ENCODE data around the gene CALML6. TPM values are rescaled to one million over a fixed set of nuclear protein-coding genes. Genes with fewer than 3 reads are reported as not detected.

Gene CALML6
- total RNA-seq, 1 experiment from 2014 or later: not detected

DNA sequence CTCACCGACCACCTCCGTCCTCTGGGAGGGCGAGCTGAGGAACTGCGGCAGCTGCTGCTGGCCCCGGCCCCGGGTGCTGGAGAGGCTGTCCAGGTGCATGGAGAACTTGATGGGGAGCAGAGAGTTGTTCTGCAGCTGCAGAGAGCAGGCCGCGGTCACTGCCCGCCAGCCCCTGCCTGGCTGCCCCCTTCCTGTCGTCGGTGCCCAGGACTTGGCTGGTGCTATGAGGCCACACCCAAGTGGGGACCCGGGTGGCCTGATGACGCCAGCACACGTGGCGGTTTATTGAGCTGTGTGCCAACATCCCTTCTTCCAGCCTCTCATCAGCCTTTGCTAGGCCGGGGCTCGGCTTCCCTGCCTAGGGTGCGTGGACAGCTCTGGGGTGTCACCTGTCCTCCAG is 9.3 kb downstream of the CALML6 start:
- no peaks in the 10 kb centered on the region for H3K36me3 ChIP-seq (ENCODE audit: insufficient read depth, low read length)
- H3K27me3 ChIP-seq (ENCODE audit: low read length): no peaks in the 10 kb centered on the region
- peaks cover 4% of the 10 kb centered on the region for H3K4me1 ChIP-seq (ENCODE audit: low read length)
- no peak overlapping the region for H2AFZ ChIP-seq (ENCODE audit: low read length)
- no peaks in the 10 kb centered on the region for H3K79me2 ChIP-seq (ENCODE audit: low read length)
- no peak overlapping the region for H3K4me2 ChIP-seq (ENCODE audit: low read depth, low read length, poor library complexity, severe bottlenecking)
- no peaks in the 10 kb centered on the region for H4K20me1 ChIP-seq (ENCODE audit: insufficient read depth, low read depth, low read length)
- H3K27ac ChIP-seq (ENCODE audit: low read length): no peak overlapping the region
- no peaks in the 10 kb centered on the region for H3K9me2 ChIP-seq (replicated peaks; ENCODE audit: insufficient read depth, low read length)
- no peak overlapping the region for H3K4me3 ChIP-seq (ENCODE audit: low read length)
- H3K9ac ChIP-seq (ENCODE audit: low read length): no peak overlapping the region
- DNase-seq: no peak
- no peaks in the 10 kb centered on the region for H3K9me3 ChIP-seq (ENCODE audit: low read length)

DNA sequence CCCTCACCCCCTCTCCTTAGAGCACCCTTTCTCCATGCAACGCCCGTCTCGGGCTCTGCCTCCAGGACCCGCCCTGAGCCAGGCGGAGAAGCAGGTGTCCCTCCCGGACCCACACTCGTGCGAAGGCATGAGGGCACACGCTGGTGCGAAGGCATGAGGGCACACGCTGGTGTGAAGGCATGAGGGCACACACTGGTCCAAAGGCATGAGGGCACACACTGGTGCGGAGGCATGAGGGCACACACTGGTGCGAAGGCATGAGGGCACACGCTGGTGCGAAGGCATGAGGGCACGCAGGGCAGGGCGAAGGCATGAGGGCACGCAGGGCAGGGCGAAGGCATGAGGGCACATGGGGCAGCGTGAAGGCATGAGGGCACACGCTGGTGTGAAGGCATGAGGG is 9.8 kb downstream of the CALML6 start:
- Histone ChIP-seq H3K4me1 (ENCODE audit: low read length) (peaks cover under 1% of the 10 kb centered on the region), H3K36me3 (ENCODE audit: insufficient read depth, low read length) (no peaks in the 10 kb centered on the region), H3K9me2 (replicated peaks; ENCODE audit: insufficient read depth, low read length) (no peaks in the 10 kb centered on the region), H3K4me2 (ENCODE audit: low read depth, low read length, poor library complexity, severe bottlenecking) (no peak overlapping the region), H3K9me3 (ENCODE audit: low read length) (no peaks in the 10 kb centered on the region), H3K27me3 (ENCODE audit: low read length) (no peaks in the 10 kb centered on the region), H3K27ac (ENCODE audit: low read length) (no peak overlapping the region), H4K20me1 (ENCODE audit: insufficient read depth, low read depth, low read length) (no peaks in the 10 kb centered on the region), H3K9ac (ENCODE audit: low read length) (no peak overlapping the region), H3K79me2 (ENCODE audit: low read length) (no peaks in the 10 kb centered on the region), H3K4me3 (ENCODE audit: low read length) (no peak overlapping the region), H2AFZ (ENCODE audit: low read length) (no peak overlapping the region)
- DNase-seq: no peak

DNA sequence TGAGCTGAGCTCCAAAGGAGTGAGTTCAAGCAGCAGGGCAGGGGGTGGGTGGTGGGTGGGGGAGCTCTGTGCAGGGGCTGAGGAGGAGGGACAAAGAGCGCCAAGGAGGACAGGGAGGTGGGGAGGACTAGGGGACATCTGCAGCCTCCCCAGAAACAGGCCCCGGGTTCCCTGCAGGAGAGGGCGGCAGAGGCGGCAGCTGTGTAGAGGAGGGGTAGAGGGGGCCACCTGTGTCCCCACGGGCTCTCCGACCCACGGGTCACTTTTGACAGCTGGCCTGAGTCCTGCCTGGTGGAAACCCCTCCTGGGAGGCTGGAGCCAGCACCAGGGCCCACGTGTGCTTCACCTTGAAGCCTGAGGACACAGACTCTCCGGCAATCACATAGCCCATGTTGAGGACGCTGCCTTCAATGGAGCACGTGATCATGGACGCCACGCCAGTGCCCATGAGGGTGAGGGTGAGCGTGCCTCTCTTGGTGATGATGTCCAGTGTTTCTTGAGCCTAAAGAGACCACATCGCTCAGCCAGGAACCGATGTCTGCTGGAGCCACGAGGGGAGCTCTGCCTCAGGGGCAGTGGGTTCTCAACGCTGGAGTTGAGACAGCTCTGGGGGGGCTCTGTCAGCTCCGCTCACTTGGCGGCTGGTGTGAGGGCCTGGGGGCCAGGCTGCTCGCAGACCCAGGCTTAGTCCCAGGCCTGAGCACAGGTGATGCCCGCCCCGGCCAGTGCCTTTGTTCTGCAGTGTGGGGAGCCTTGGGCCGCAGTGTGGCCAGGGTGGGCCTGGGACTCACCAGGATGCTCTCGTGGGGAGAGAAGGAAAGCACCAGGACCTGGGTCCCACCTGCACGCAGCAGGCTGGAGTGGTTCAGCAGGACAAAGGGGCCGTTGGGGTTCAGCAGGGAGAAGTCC is 10.6 kb downstream of the CALML6 start:
- no peaks in the 10 kb centered on the region for H3K79me2 ChIP-seq (ENCODE audit: low read length)
- H3K36me3 ChIP-seq (ENCODE audit: insufficient read depth, low read length): no peaks in the 10 kb centered on the region
- no peaks in the 10 kb centered on the region for H3K4me1 ChIP-seq (ENCODE audit: low read length)
- H3K9me3 ChIP-seq (ENCODE audit: low read length): no peaks in the 10 kb centered on the region
- H3K27me3 ChIP-seq (ENCODE audit: low read length): no peaks in the 10 kb centered on the region
- H3K4me2 ChIP-seq (ENCODE audit: low read depth, low read length, poor library complexity, severe bottlenecking): no peak overlapping the region
- no peak overlapping the region for H3K9ac ChIP-seq (ENCODE audit: low read length)
- H3K27ac ChIP-seq (ENCODE audit: low read length): no peak overlapping the region
- H3K9me2 ChIP-seq (replicated peaks; ENCODE audit: insufficient read depth, low read length): no peaks in the 10 kb centered on the region
- DNase-seq: no peak
- no peak overlapping the region for H3K4me3 ChIP-seq (ENCODE audit: low read length)
- no peak overlapping the region for H2AFZ ChIP-seq (ENCODE audit: low read length)
- no peaks in the 10 kb centered on the region for H4K20me1 ChIP-seq (ENCODE audit: insufficient read depth, low read depth, low read length)

DNA sequence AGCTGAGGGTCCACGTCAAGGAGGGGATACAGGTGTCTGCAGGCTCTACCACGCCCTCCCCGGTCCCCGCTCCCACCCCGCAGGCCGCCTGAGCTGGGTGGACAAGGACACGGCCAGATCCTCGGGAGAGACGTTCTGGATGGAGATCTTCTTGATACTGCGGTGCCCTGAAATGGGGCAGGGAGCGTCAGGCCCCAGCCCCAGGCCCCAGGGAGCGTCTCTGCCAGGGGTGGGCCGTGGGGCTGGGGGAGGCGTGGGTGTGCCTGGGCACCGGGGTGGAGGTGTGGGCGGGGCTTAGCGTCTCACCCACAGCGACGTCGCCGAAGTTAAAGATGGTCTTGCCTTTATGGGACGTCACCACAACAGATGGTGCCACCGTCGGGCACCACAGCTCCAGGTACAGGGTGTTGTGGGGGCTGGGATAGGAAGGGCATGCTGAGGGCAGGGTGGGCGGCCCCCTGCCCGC is 11.3 kb downstream of the CALML6 start:
- Histone ChIP-seq H3K79me2 (ENCODE audit: low read length) (no peaks in the 10 kb centered on the region), H3K9ac (ENCODE audit: low read length) (no peak overlapping the region), H3K9me2 (replicated peaks; ENCODE audit: insufficient read depth, low read length) (no peaks in the 10 kb centered on the region), H3K36me3 (ENCODE audit: insufficient read depth, low read length) (no peaks in the 10 kb centered on the region), H3K27me3 (ENCODE audit: low read length) (no peaks in the 10 kb centered on the region), H3K4me2 (ENCODE audit: low read depth, low read length, poor library complexity, severe bottlenecking) (no peak overlapping the region), H3K4me3 (ENCODE audit: low read length) (no peak overlapping the region), H4K20me1 (ENCODE audit: insufficient read depth, low read depth, low read length) (no peaks in the 10 kb centered on the region), H3K9me3 (ENCODE audit: low read length) (no peaks in the 10 kb centered on the region), H3K4me1 (ENCODE audit: low read length) (no peaks in the 10 kb centered on the region), H3K27ac (ENCODE audit: low read length) (no peak overlapping the region), H2AFZ (ENCODE audit: low read length) (no peak overlapping the region)
- DNase-seq: no peak

DNA sequence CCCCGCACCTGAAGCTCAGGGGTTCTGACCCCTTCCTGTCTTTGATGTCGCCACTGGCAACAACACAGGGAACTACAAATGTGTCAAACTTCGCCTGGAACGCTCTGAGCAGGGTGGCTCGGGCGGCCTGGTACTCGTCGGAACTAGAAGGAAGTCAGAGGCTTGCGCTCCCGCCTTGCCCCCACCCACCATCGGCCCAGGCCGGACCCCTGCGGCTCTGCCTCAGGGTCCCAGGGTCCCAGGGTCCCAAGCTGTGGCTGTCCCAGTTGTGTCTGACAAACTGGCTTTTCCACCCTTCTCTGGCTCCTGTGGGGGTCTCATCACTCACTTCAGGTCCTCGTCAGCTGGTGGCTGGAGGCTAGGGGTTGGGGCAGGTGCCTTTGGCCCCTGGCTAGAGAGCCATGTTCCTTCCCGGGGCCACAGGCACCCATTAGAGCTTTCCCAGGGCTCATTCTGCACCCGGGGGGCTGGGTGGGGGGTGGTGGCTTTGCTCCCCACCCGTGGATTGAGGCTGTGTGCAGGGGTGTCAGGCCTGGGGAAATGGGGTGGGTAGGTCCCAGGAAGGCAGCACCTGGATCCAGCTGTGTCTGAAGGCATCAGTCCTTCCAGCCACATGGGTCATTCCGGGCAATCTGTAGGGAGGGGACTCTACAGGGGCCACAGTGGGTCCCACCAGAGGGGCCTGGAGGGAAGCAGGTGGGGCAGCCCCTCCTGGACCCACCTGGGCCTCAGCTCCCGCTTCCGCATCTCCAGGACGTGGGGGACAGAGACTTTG is 12.0 kb downstream of the CALML6 start:
- Histone ChIP-seq H4K20me1 (ENCODE audit: insufficient read depth, low read depth, low read length) (no peaks in the 10 kb centered on the region), H3K79me2 (ENCODE audit: low read length) (no peaks in the 10 kb centered on the region), H3K4me1 (ENCODE audit: low read length) (no peaks in the 10 kb centered on the region), H3K9me3 (ENCODE audit: low read length) (no peaks in the 10 kb centered on the region), H3K27me3 (ENCODE audit: low read length) (no peaks in the 10 kb centered on the region), H3K27ac (ENCODE audit: low read length) (no peak overlapping the region), H3K4me3 (ENCODE audit: low read length) (no peak overlapping the region), H3K9ac (ENCODE audit: low read length) (no peak overlapping the region), H3K36me3 (ENCODE audit: insufficient read depth, low read length) (no peaks in the 10 kb centered on the region), H3K9me2 (replicated peaks; ENCODE audit: insufficient read depth, low read length) (no peaks in the 10 kb centered on the region), H2AFZ (ENCODE audit: low read length) (no peak overlapping the region), H3K4me2 (ENCODE audit: low read depth, low read length, poor library complexity, severe bottlenecking) (no peak overlapping the region)
- no peak for DNase-seq

DNA sequence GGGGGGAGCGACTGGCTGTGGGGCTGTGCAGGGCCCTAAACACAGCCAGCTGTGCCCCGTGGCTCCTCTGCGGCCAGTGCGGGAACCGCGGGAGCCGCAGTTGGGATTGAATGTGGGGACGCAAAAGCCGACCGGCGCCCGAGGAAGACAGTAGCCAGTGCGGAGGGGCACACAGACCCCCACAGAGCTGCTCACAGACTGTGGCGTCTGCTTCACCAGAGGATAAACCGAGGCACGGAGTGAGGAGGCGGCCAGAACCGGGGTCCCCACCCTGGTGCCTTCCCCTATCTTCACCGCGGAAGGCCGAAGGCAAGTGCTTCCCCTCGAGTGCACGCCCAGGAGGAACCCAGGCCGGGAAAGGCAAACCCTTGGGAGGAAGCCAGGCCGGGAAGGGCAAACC is 12.7 kb downstream of the CALML6 start:
- Histone ChIP-seq H2AFZ (ENCODE audit: low read length) (no peak overlapping the region), H3K36me3 (ENCODE audit: insufficient read depth, low read length) (no peaks in the 10 kb centered on the region), H3K4me3 (ENCODE audit: low read length) (no peak overlapping the region), H3K79me2 (ENCODE audit: low read length) (no peaks in the 10 kb centered on the region), H3K9ac (ENCODE audit: low read length) (no peak overlapping the region), H3K27me3 (ENCODE audit: low read length) (no peaks in the 10 kb centered on the region), H3K4me1 (ENCODE audit: low read length) (no peaks in the 10 kb centered on the region), H3K9me3 (ENCODE audit: low read length) (no peaks in the 10 kb centered on the region), H3K4me2 (ENCODE audit: low read depth, low read length, poor library complexity, severe bottlenecking) (no peak overlapping the region), H3K9me2 (replicated peaks; ENCODE audit: insufficient read depth, low read length) (no peaks in the 10 kb centered on the region), H4K20me1 (ENCODE audit: insufficient read depth, low read depth, low read length) (no peaks in the 10 kb centered on the region), H3K27ac (ENCODE audit: low read length) (no peak overlapping the region)
- DNase-seq: no peak

DNA sequence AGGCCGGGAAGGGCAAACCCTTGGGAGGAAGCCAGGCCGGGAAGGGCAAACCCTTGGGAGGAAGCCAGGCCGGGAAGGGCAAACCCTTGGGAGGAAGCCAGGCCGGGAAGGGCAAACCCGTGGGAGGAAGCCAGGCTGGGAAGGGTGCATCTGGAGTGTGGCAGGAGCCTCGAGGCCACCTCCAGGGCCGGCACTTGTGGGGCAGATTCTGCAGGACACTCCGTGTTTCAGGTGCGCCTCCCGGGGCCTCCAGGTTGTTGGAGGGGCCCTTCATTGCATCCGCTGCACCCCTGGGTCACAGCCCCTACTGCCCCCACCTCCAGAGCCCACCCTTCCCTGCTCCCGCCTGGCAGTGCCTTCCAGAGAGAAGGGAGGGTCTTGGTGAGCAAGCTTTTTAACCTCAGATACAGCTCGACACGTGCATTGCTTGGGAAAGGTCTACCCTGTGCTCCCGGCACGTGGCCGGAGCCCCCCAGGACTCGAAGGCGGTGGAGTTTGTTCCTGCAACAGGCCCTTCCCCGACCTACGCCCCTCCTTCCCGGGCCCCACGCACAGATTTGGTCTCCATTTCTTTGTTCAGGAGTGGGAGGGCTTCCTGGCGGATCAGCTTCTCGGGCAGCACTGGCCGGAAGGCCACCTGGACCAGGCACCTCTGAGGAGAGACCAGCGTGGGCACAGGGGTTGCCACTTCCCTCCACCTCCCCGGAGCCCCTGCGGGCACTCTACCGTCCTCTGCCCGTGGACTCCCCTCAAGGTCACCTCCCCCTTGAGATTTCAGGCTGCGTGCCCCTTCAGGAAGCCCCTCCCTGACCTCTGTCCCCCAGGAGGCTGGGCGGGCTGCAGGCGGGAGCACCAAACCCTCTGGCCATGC is 13.4 kb downstream of the CALML6 start:
- Histone ChIP-seq H3K9ac (ENCODE audit: low read length) (no peak overlapping the region), H3K9me3 (ENCODE audit: low read length) (no peaks in the 10 kb centered on the region), H3K27me3 (ENCODE audit: low read length) (no peaks in the 10 kb centered on the region), H4K20me1 (ENCODE audit: insufficient read depth, low read depth, low read length) (no peaks in the 10 kb centered on the region), H3K36me3 (ENCODE audit: insufficient read depth, low read length) (no peaks in the 10 kb centered on the region), H3K4me3 (ENCODE audit: low read length) (no peak overlapping the region), H3K27ac (ENCODE audit: low read length) (no peak overlapping the region), H2AFZ (ENCODE audit: low read length) (no peak overlapping the region), H3K4me2 (ENCODE audit: low read depth, low read length, poor library complexity, severe bottlenecking) (no peak overlapping the region), H3K4me1 (ENCODE audit: low read length) (no peaks in the 10 kb centered on the region), H3K79me2 (ENCODE audit: low read length) (no peaks in the 10 kb centered on the region), H3K9me2 (replicated peaks; ENCODE audit: insufficient read depth, low read length) (no peaks in the 10 kb centered on the region)
- DNase-seq: no peak

Measured in Karpas-422 (cell line).